ENCODE results near the gene TMEM132A.

DNA sequence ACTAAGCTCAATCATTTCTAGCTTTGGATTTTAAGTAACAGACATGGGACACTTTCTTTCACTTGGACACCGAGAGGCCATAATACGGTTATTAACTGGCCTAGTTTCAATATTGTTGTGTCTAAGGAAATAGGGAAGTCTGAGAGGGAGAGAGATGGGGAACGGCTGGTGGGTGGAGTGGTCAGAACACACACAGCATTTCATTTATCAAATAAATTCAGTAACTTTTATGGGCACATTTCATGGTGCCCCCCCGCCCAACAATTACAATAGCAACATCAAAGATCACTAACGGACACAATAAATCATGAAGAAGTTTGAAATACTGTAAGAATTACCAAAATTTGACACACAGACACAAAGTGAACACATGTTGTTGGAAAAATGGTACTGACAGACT lies 28.6 kb upstream of the TMEM132A start:
- TF ChIP-seq CTCF (conservative IDR thresholded peaks at IDR 0.05; ENCODE audit: low read depth, low read length) (no peak), EZH2 (IDR thresholded peaks at IDR 0.05; ENCODE audit: borderline replicate concordance, low read depth, low read length, poor library complexity, severe bottlenecking) (no peak)
